ENCODE data around the gene KCNH1. TPM values are rescaled to one million over a fixed set of nuclear protein-coding genes. Genes with fewer than 3 reads are reported as not detected.

Gene KCNH1
- total RNA-seq, 1 donor: under 0.01 TPM

GRCh38 chr1:210935905-210936304 is 198.0 kb downstream of the KCNH1 start:
- DNase-seq (ENCODE audit: low read depth in 2 of 3, low spot score in 2 of 3): no peak

DNA sequence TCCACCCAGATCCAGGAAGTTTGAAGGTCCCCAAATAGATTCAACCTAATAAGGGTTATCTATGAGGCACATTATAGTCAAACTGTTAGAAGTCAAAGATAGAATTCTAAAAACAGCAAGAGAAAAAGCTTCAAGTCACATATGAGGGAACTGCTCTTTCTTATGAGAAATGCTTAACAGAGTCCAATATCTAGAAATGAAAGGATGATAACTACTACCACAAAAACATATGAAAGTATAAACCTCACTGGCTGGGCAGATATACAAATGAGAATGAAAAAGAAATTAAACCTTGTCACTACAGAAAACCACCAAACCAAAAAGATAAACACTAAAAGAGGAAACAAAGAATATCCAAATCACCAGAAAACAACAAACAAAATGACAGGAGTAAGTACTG is 201.8 kb downstream of the KCNH1 start:
- no peak for DNase-seq (ENCODE audit: low read depth in 2 of 3, low spot score in 2 of 3)

- no peak for DNase-seq (ENCODE audit: low read depth in 2 of 3, low spot score in 2 of 3)
These were observed 211.3 kb downstream of the KCNH1 start for GRCh38 chr1:210922666-210923065.

DNA sequence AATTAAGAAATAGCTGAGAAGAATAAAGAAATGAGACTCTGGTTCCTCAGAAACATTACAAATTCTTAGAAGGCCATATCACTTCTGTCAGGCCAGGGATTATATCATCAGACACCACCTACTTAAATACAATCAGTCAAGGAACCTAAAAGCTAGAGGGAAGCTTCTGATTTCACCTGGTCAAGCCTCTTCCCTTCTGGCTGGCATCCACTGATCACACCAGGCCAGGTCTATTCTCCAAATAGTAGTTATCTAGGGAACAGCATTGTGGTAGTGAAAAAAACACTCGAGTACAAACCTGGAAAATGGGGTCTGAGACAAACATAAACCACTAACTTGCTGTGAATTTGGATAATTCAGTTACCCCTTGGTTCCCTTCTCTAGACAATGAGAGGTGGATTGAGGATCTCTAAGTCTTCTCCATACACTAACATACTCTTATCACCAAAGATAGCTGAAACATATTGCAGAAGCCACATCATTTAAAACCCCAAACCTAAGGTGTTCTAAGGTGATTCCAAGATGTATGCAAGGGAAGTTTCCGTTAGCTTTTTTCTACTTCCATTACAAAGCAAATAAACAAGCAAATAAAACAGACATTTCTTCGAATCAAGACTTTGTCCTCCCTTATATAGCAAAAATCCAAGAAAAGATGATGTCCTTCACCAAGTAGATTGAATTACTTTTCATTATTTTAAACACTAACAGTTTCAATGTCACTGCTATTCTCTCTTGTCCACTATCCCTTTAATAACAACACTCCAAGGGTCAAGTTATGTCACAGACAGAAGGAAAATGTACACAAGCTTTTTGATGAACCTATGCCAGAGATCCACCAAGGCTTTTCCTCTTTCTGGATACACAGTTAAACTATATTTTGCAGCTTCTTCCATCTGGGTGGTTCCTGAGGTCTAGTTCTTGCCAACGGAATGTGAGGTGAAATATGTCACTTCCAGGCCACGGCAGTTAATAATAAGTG is 212.9 kb downstream of the KCNH1 start:
- no peak for DNase-seq (ENCODE audit: low read depth in 2 of 3, low spot score in 2 of 3)

- no peak for DNase-seq (ENCODE audit: low read depth in 2 of 3, low spot score in 2 of 3)
These were observed 213.7 kb downstream of the KCNH1 start for GRCh38 chr1:210920258-210920657.

- DNase-seq (ENCODE audit: low read depth in 2 of 3, low spot score in 2 of 3): no peak
These were observed 215.1 kb downstream of the KCNH1 start for GRCh38 chr1:210918893-210919292.

GRCh38 chr1:210917560-210918169 is 216.3 kb downstream of the KCNH1 start:
- no peak for DNase-seq (ENCODE audit: low read depth in 2 of 3, low spot score in 2 of 3)

DNA sequence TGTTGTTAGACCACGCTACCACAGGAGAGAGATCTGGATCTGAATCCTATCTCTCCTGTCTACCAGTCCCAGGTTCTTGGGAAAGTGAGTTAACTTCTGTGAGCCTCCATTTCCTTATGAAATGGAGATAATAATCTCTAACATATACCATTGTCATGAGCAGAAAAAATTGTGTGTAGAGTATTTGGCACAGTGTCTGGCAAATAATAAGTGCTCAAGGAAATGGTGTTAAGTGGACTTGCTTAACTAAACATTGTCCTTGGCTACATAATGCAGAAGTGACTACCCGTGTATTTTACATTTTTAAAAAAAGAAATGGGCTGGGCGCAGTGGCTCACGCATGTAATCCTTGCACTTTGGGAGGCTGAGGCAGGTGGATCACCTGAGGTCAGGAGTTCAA is 217.4 kb downstream of the KCNH1 start:
- DNase-seq (ENCODE audit: low read depth in 2 of 3, low spot score in 2 of 3): no peak

DNA sequence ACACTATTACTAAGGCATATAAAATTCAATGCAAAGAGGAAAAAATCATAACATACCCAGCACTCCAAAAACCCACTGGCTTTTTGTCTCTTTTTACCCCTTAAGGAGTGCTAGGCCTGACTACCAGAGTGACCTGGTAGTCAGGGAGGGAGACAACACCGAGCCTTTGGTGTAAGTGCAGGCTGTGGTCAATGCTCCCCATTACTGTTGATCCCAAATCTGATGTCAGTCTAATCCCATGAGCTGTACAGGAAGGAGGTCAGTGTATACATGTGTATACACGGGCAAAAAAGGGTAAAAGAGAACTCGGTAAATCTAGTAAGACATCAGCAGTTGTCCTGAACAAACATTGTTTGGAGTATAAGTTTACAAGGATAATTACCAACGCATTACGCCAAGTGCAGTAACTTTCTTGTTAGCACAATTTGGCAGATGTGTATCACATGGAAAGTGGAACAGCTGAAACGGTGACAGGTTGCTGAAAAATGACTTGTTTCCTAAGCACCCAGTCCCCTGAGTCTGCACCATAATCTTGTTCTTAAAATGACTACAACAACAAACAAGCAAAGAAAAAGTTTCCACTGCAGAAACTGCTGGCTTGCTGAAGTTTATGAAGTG is 217.9 kb downstream of the KCNH1 start:
- no peak for DNase-seq (ENCODE audit: low read depth in 2 of 3, low spot score in 2 of 3)

- no peak for DNase-seq (ENCODE audit: low read depth in 2 of 3, low spot score in 2 of 3)
These were observed 221.2 kb downstream of the KCNH1 start for GRCh38 chr1:210912752-210913151.

- DNase-seq (ENCODE audit: low read depth in 2 of 3, low spot score in 2 of 3): no peak
These were observed 223.8 kb downstream of the KCNH1 start for GRCh38 chr1:210910020-210910575.

GRCh38 chr1:210908791-210909190 is 225.2 kb downstream of the KCNH1 start:
- no peak for DNase-seq (ENCODE audit: low read depth in 2 of 3, low spot score in 2 of 3)

DNA sequence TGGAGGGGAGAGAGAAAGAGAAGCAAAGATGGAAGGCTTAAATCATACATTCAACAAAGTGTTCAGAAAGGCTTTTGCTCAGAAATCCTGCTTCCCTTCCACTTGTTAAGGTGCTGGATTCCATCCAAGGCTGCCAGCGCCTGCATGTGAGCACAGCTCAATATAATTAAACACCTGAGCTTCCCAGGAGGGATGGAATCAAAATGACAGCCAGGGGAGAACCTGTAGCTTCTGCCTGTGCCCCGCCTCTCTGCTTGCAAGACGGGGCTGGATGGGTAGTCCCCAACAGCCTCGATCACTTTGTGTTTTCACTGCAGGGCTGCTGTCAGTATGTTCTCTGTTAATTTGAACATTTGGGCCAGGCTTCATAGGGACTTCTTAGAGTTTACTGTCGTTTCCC is 225.7 kb downstream of the KCNH1 start:
- no peak for DNase-seq (ENCODE audit: low read depth in 2 of 3, low spot score in 2 of 3)

GRCh38 chr1:210907251-210907805 is 226.6 kb downstream of the KCNH1 start:
- no peak for DNase-seq (ENCODE audit: low read depth in 2 of 3, low spot score in 2 of 3)

DNA sequence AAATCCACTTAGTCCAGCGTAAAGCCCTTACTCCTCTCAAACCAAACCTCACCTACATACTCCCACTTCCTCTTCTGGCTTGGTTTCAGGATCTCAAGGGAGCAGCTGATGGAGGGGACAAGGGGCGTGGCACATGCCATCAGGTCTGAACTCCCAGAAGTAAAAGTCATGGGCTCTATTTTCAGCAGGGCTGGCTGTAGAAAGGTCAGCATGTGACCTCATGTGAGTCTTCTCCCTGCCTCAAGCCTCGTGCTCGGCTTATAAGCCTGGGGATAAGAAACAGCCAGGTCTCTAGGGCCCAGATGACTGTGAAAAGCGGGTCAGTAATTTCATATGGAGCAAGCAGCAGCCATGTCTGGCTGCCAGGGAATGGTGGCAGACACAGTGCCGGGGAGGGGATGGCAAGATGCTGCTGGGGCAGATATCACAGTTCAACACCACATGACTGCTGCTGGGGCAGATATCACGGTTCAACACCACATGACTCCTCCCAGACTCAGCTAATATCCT is 227.9 kb downstream of the KCNH1 start:
- DNase-seq (ENCODE audit: low read depth in 2 of 3, low spot score in 2 of 3): no peak

DNA sequence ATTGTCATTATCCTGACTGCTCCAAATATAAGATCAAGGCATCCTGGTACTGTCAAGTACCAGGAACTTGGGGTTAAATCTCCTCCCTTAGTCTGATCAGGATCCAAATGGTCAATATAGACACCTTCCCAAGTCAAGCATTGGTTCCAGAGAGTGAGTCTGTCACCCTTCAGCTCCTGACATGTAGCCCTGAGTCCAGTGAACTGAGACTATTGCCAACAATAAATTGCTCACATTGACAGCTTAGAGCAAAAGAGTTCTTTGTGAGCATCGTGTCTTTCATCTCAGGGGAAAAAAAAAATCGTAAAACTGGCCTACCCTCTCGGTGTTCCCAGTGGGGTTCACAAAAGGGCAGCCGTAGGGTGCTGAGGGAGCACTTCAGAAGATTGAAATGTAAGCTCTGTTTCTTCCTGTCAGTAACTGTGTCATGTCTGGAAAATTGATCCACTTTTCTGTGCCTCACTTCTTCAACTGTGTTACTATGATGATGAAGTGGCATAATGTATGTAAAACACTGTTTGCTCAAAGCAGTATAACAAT is 228.5 kb downstream of the KCNH1 start:
- DNase-seq (ENCODE audit: low read depth in 2 of 3, low spot score in 2 of 3): no peak

- DNase-seq (ENCODE audit: low read depth in 2 of 3, low spot score in 2 of 3): no peak
These were observed 231.8 kb downstream of the KCNH1 start for GRCh38 chr1:210901981-210902770.

GRCh38 chr1:210900820-210901219 is 233.1 kb downstream of the KCNH1 start:
- no peak for DNase-seq (ENCODE audit: low read depth in 2 of 3, low spot score in 2 of 3)

DNA sequence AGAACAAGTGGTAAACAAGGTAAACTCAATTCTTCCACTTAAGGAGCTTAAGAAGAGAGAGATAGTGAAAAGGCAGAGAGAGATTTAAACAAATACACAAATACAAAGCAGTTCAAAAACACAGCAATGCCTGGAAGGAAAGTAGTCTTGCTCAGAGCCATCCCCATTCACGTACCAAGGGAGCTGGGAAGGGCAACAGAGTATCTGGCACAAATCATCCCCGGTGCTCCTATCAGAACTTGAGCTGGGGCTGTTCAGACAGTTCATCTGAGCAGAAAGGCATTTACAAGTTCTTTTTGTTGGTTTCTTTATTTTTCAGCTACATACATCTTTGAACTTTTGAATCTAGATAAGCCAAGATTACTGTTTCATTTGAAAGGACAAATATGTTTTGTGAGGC is 233.9 kb downstream of the KCNH1 start:
- no peak for DNase-seq (ENCODE audit: low read depth in 2 of 3, low spot score in 2 of 3)

- DNase-seq (ENCODE audit: low read depth in 2 of 3, low spot score in 2 of 3): no peak
These were observed 234.3 kb downstream of the KCNH1 start for GRCh38 chr1:210899676-210900075.

All from hematopoietic multipotent progenitor cell (in vitro differentiated cells).